ENCODE data around the gene GAS2.

The GAS2 gene

DNA sequence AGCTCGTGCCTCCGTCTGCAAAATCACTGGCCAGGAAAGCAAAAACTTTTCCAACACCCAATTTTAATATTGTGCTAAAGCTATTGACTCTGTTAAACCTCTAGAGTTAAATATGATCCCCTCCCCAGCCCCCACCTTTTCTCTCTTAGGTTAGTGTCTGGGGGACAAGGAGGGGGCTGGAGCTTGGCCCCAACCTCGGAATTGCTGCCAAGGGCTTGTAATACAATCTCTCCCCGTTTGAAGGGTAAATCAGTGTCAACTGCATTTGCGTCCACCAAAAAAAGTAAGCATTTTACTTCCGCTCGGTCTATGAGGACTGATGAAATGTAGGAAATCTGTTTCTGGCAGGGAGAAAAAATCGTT is at the start of gene GAS2:
Gene GAS2 (plus strand): TSS at position 287 of the 363 bp plus-strand sequence. CDS start 8,259 bp downstream, outside the sequence.
- H3K4me3 ChIP-seq (ENCODE audit: low read depth, low read length): peak within 1 kb of the TSS; percentile 22
- no peak for DNase-seq (ENCODE audit: low read depth)
- TF ChIP-seq, protein P1, sequence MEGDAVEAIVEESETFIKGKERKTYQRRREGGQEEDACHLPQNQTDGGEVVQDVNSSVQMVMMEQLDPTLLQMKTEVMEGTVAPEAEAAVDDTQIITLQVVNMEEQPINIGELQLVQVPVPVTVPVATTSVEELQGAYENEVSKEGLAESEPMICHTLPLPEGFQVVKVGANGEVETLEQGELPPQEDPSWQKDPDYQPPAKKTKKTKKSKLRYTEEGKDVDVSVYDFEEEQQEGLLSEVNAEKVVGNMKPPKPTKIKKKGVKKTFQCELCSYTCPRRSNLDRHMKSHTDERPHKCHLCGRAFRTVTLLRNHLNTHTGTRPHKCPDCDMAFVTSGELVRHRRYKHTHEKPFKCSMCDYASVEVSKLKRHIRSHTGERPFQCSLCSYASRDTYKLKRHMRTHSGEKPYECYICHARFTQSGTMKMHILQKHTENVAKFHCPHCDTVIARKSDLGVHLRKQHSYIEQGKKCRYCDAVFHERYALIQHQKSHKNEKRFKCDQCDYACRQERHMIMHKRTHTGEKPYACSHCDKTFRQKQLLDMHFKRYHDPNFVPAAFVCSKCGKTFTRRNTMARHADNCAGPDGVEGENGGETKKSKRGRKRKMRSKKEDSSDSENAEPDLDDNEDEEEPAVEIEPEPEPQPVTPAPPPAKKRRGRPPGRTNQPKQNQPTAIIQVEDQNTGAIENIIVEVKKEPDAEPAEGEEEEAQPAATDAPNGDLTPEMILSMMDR (IDR thresholded peaks at IDR 0.05; ENCODE audit: insufficient read depth, low read depth, low read length, missing control alignments): no peak

DNA sequence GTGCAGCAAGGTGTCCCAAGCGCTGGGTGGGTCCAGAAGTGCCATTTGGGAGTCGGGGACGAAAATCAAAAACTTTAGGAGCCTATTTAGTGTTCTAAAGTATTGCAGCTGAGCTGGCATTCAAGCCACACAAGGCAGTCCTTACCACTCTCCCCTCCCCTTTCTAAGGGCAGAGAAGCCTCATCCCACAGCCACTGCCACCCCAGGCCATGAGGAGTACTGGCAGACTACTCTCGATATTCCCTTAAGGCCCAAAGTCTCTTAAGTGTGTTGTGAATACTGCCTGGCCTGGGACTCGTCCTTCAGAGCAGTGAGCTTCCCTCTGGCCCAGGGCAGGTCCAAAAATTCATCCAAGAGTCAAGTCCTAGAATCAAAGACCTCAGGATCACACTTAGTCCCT is 48.5 kb upstream of the GAS2 start:
- TF ChIP-seq, protein P1 (IDR thresholded peaks at IDR 0.05; ENCODE audit: insufficient read depth, low read depth, low read length, missing control alignments): no peak
- H3K4me3 ChIP-seq (ENCODE audit: low read depth, low read length): no peak overlapping the region
- no peak for DNase-seq (ENCODE audit: low read depth)

GRCh38 chr11:22624742-22625447 is 41.5 kb upstream of the GAS2 start:
- DNase-seq (ENCODE audit: low read depth): peak; percentile 88
- H3K4me3 ChIP-seq (ENCODE audit: low read depth, low read length): peak overlapping the region; percentile 72
- TF ChIP-seq, protein P1 (IDR thresholded peaks at IDR 0.05; ENCODE audit: insufficient read depth, low read depth, low read length, missing control alignments): peak; percentile 62

DNA sequence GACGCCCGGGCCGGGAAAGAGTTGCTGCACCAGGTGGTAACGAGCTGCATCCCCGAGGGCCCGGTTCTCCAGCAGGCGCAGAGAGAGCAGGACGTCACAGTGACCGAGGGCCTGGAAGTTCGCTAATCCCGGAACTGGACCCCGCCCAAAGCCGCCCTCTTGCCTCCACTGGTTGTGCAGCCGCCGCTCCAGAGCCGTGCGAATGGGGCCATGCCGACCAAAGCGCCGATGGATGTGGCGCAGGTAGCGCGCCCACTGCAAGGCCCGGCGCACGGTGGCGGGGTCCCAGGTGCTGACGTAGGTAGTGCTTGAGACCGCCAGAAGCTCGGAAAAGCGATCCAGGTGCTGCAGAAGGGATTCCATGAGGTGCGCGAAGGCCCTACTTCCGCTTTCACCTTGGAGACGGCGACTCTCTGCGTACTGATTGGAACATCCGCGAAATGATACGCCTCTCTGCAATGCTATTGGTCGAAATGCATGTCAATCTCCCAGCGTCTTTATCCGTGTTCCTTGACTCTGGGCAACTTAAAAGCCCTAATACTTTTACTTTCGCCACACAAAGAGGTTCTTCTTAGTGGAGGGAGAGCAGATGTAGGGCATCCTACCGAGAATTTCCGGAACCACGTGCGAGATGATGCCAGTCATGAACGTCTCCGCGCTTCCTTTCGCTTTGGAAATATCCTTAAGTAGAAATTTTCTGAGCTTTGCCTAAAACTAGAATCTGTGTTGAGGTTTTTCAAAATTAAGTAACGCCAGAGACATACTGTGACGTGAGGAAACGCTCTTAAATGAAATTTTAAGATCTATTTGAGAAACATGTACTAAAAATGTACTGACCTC is 40.7 kb upstream of the GAS2 start, which contains the start of gene FANCF:
Gene FANCF (minus strand): TSS at position 376 of the 840 bp plus-strand sequence. CDS start 13 bp downstream, at position 363.
- TF ChIP-seq, protein P1 (IDR thresholded peaks at IDR 0.05; ENCODE audit: insufficient read depth, low read depth, low read length, missing control alignments): no peak
- DNase-seq (ENCODE audit: low read depth): peak; percentile 100
- peak within 1 kb of the TSS; percentile 72 for H3K4me3 ChIP-seq (ENCODE audit: low read depth, low read length)

DNA sequence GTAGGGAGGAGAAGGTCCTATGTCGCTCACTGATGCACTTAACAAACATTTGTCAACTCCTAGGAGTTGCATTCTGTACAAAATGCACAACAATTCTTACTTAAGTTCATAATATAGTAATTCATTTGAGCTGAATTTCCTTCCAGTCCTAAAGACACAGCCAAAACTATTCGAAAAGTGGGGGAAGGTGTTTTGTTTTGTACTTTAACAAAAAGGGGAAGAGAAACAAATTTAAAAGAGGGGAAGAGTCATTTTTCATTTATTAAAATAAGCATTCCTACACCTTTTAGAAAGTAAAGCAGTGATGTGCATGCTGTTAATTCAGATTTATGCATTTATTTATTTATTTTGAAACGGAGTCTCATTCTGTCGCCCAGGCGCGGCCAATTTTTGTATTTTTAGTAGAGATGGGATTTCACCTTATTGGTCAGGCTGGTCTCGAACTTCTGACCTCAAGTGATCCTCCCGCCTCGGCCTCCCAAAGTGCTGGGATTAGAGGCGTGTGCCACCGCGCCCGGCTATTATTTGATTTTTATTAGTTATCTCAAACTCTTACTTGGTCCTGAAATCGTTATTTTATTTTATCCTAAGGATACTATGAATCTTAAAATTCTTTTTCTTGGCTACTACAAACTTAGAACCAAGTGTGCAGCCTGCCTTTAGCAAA is 39.7 kb upstream of the GAS2 start:
- peak; percentile 2 for DNase-seq (ENCODE audit: low read depth)
- H3K4me3 ChIP-seq (ENCODE audit: low read depth, low read length): peak overlapping the region; percentile 72
- TF ChIP-seq, protein P1 (IDR thresholded peaks at IDR 0.05; ENCODE audit: insufficient read depth, low read depth, low read length, missing control alignments): no peak

DNA sequence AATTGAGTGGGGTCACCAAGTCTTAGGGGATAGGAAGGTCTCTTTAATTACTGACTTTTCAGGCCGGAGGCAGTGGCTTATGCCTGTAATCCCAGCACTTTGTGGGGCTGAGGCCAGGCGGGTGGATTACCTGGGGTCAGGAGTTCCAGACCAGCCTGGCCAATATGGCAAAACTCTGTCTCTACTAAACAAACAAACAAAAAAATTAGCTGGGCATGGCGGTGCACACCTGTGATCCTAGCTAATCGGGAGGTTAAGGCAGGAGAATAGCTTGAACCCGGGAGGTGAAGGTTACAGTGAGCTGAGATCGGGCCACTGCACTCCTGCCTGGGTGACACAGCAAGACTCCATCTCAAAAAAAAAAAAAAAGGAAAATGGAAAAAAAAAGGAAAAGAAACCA is 39.0 kb upstream of the GAS2 start:
- no peak overlapping the region for H3K4me3 ChIP-seq (ENCODE audit: low read depth, low read length)
- no peak for DNase-seq (ENCODE audit: low read depth)
- TF ChIP-seq, protein P1 (IDR thresholded peaks at IDR 0.05; ENCODE audit: insufficient read depth, low read depth, low read length, missing control alignments): no peak
